ENCODE results near the gene MIDN.

GRCh38 chr19:1247748-1248138 is 640 bp upstream of the MIDN start:
- TF ChIP-seq POLR2A (IDR thresholded peaks at IDR 0.05; ENCODE audit: low read length) (no peak), GATA1 (IDR thresholded peaks at IDR 0.05; ENCODE audit: low read depth, low read length) (no peak)
